MCF 10A (cell line): Measurements from ENCODE around the gene OR6C1. TPM values are rescaled to one million over a fixed set of nuclear protein-coding genes. Genes with fewer than 3 reads are reported as not detected.

ENCODE experiments used
- BruUV-seq: library from RNA; stranded (reverse); fragments of 400-500 nt; replicated peaks from 2 replicates; lab custom pipeline; 2021; lab: Mats Ljungman, UMichigan
- CTCF ChIA-PET: fragments of 300-600 bp; sonication (Branson Sonifier 250); formaldehyde crosslinking; extraction: SDS; loops from one replicate; lab custom pipeline; 2021; ENCODE audit warnings: antibody characterized with exemption, inconsistent platforms; lab: Yijun Ruan, JAX
- POLR2A ChIA-PET: fragments of 300-600, 350-650 bp; sonication (Branson Sonifier 250); formaldehyde crosslinking; extraction: SDS; loops from one replicate; lab custom pipeline; 2020; ENCODE audit warnings: antibody characterized with exemption, inconsistent platforms; lab: Yijun Ruan, JAX
- DNase-seq: peaks from one replicate; pipeline ENCODE4 v3.0.0-alpha.2; 2018; ENCODE audit not compliant: unreplicated experiment
- H3K27ac Mint-ChIP-seq: one replicate; pipeline ENCODE4 v1.8.0; 2022; ENCODE audit warnings: mild to moderate bottlenecking, low read depth, mixed read lengths; ENCODE audit not compliant: unreplicated experiment
- H3K27me3 Mint-ChIP-seq: one replicate; pipeline ENCODE4 v1.8.0; 2022; ENCODE audit warnings: mixed read lengths; ENCODE audit not compliant: insufficient read depth, unreplicated experiment
- H3K36me3 Mint-ChIP-seq: one replicate; pipeline ENCODE4 v1.8.0; 2022; ENCODE audit warnings: mild to moderate bottlenecking, moderate library complexity, mixed read lengths; ENCODE audit not compliant: insufficient read depth, unreplicated experiment
- H3K4me1 Mint-ChIP-seq: one replicate; pipeline ENCODE4 v1.8.0; 2022; ENCODE audit warnings: mixed read lengths; ENCODE audit not compliant: insufficient read depth, unreplicated experiment
- H3K4me3 Mint-ChIP-seq: one replicate; pipeline ENCODE4 v1.8.0; 2022; ENCODE audit warnings: mild to moderate bottlenecking, moderate library complexity, mixed read lengths; ENCODE audit not compliant: unreplicated experiment
- H3K9me3 Mint-ChIP-seq: one replicate; pipeline ENCODE4 v1.8.0; 2022; ENCODE audit warnings: mixed read lengths; ENCODE audit not compliant: unreplicated experiment
- CTCF ChIP-seq: fragments of 200-600 bp; IDR thresholded peaks from one replicate; pipeline ENCODE4 v1.8.0; 2022; ENCODE audit warnings: antibody characterized with exemption, mild to moderate bottlenecking; ENCODE audit not compliant: unreplicated experiment
- intact Hi-C: fragments of 100-400 bp; cut with micrococcal nuclease; formaldehyde crosslinking; loops from 2 replicates; pipeline ENCODE4 v1.14.1; 2022
- total RNA-seq: library from RNA; stranded (reverse); gene quantifications from 2 replicates; pipeline ENCODE4 v1.2.3, GENCODE V29; 2022

The OR6C1 gene
- total RNA-seq, 1 experiment from 2014 or later = not detected

- Mint-ChIP-seq H3K4me1 (no peaks in the 10 kb centered on the region), H3K36me3 (no peaks in the 10 kb centered on the region), H3K27me3 (peaks cover 88% of the 10 kb centered on the region), H3K27ac (no peak within 1 kb of the TSS), H3K4me3 (no peak within 1 kb of the TSS), H3K9me3 (no peaks in the 10 kb centered on the region)
- CTCF ChIA-PET = interaction anchor here (0.7 kb wide), 1 partner anchor 267 kb away, joined by 3 read pairs; no protein-coding TSS in a partner anchor
- DNase-seq = no peak
- no peak for TF ChIP-seq CTCF
- BruUV-seq = no TSS peak
- intact Hi-C loops = no loop called here
- POLR2A ChIA-PET = no interaction called here
Observed at GRCh38 chr12:55362675-55363074, 48.5 kb downstream of the OR6C1 start, which contains the start of gene OR6C75. OR6C75 (plus strand) TSS chr12:55362975; CDS start chr12:55365111, 2,136 bp downstream.

GRCh38 chr12:55365086-55365485 is 50.9 kb downstream of the OR6C1 start:
- Mint-ChIP-seq H3K9me3 (no peaks in the 10 kb centered on the region), H3K27ac (no peak overlapping the region), H3K4me3 (no peak overlapping the region), H3K27me3 (peaks cover 80% of the 10 kb centered on the region), H3K36me3 (no peaks in the 10 kb centered on the region), H3K4me1 (no peaks in the 10 kb centered on the region)
- intact Hi-C loops = no loop called here
- TF ChIP-seq CTCF = no peak
- no peak for DNase-seq
- CTCF ChIA-PET = no interaction called here
- POLR2A ChIA-PET = interaction anchor here (0.7 kb wide), 1 partner anchor 145 kb away, joined by 3 read pairs; no protein-coding TSS in a partner anchor
- no TSS peak for BruUV-seq

Other genes starting within 250 kb of the OR6C1 start
- gene OR9K2, start 187.9 kb upstream of the OR6C1 start, total RNA-seq = not detected in 2 replicates
- gene OR10A7, start 93.3 kb upstream of the OR6C1 start, total RNA-seq = not detected in 2 replicates
- gene OR6C74, start 69.7 kb upstream of the OR6C1 start, total RNA-seq = not detected in 2 replicates
- not detected in 2 replicates for gene OR6C6, start 17.8 kb upstream of the OR6C1 start, total RNA-seq
- not detected in 2 replicates for gene OR6C3, start 16.4 kb downstream of the OR6C1 start, total RNA-seq
- gene OR6C75, start 48.6 kb downstream of the OR6C1 start, total RNA-seq = not detected in 2 replicates
- gene OR6C65, start 86.2 kb downstream of the OR6C1 start, total RNA-seq = not detected in 2 replicates
- not detected in 2 replicates for gene OR6C76, start 111.9 kb downstream of the OR6C1 start, total RNA-seq
- not detected in 2 replicates for gene OR6C2, start 129.7 kb downstream of the OR6C1 start, total RNA-seq
- gene OR6C70, start 155.8 kb downstream of the OR6C1 start, total RNA-seq = not detected in 2 replicates
- gene OR6C68, start 178.0 kb downstream of the OR6C1 start, total RNA-seq = not detected in 2 replicates
- not detected in 2 replicates for gene OR6C4, start 235.3 kb downstream of the OR6C1 start, total RNA-seq